HG02610 (cell line): ENCODE results near the gene PDP2.

Experiments
- ATAC-seq: cut with Tn5 transposase; IDR thresholded peaks from one replicate; pipeline ENCODE4 v1.9.1; 2021; ENCODE audit warnings: mild to moderate bottlenecking, moderate library complexity; ENCODE audit not compliant: unreplicated experiment

PDP2 gene

DNA sequence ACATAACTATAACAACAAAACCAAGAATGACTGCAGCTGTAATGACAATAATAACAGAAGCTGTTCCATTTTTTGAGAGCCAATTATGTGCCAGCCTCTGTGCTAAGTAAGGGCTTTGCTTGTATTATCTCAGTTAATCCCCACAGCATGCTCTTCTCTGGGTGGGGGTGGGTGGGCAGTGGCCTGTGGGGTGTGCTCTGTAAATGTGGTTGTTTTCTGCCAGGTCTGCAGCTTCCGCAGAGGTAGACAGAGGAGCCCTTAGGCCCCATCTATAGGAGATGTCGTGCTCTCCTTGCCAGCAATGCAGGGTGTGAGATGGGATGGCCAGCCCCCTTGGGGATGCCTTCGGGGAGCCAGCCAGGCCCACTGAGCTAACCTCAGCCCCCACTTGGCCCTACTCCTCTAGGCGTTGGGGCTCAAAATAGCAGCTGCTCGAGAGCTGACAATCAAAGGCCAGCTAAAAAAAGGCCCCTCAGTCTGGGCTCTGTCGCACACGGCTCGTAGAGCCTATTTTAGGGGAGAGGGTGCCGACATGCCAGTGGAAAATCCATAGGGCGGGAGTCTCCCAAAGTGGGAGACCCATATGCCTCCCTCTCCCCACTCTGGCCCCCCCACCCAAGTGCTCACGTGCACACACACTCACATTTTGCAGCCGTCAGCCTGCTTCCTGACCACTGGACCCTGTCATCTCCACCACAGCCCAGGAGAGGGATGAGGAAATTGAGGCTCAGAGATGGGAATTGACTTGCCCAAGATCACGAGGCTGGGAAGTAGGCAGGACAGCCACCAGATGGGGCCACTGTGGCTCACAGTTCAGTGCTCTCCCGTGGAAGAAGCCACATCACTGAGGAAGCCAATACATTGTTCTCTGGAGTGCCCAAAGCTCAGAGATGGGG, 22.6 kb downstream of the PDP2 start:
- ATAC-seq, result no peak

- ATAC-seq, result no peak
These were observed 23.5 kb downstream of the PDP2 start for GRCh38 chr16:66903544-66904427.

DNA sequence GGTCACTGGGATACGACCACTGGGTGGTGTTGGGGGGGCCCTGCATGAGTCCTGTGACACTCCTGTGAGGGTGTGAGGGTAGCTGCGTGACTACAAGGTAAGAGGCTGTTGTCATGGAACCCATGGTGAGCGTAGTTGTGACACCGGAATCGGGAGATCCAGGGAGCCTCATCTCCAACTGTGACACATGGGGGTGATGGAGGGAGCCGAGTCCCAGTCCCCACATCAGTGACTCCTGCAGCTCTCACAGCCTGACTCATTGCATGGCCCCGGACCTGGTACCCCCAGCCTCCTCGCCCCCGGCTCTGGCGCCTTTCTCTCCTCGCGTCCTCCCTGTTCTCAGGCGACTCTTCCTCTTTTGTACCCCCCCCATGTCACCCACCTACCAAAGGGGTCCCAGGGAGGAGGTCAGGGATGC, 24.1 kb downstream of the PDP2 start:
- no peak for ATAC-seq

DNA sequence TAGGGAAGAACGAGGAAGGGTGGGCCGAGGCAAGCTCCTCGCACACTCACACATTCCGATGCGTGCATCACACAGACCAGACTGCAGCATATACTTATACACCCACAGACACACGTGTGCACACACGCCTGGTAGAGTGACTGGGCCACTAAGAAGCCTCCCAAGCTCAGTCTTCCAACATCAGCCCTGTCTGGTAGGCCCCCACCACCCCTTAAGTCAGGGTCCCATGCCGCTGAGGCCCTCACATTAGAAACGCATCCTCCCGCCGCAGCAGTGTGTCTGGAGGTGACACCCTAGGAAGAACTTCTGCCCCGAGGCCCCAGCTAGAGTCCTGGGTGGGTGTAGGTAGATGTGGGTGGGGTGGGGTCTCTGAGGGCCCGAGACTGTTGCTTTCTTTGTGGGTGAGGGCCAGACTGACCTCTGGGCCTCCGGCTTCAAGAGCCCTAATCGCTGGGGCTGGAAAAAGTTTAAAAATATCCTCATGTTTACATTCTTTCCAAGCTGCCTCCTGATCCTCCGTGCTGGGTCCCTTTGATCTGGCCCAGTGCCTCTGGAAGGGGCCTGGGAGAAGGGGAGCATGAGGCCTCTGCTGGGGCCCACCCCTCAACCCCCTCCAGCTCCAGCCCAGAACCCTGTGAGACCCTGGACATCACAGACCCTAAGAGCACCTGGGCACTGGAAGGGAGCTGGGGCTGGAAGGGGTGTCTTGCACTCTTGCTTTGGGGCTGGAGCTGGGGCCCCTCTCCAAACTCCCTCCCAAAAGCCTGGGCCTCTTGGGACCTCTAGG, 24.7 kb downstream of the PDP2 start:
- no peak for ATAC-seq

DNA sequence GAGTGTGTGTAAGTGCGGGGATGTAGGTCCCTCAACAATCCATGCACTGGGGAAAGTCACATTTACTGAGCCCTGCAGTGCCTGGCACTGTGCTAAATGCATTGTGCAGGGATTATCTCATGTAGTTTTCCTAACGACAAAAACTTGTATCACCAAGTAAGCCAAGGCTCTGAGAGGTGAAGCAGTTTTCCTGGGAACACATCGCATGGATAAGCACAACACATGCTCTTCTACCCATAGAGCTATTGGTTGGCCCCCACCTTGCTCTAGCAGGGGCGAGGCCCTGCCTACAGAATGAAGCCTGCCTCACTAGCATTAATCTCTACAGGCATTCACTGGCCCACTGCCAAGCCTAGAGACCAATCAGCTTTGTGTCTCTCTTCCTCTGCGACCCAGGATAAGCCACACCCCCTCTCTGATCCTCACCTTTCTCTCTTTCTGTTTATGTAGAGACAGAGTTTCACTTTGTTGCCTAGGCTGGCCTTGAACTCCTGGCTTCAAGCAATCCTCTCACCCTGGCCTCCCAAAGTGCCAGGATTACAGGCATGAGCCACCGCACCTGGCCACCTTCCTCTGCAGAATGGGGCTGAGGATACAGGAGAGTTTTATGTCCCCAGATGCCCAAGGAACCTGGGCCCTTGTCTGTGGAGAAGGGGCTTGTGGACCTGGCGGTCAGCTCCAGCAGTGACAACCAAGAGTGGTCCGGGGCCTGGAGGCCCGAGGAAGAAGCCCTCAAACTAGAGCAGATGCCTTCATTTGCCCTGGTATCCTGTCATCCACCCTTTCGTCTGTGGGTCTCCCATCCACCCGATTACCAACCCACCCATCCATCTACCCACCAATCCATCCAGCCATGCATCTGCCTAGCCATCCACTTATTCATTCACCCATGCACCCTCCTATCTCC, 25.6 kb downstream of the PDP2 start:
- ATAC-seq, result no peak

DNA sequence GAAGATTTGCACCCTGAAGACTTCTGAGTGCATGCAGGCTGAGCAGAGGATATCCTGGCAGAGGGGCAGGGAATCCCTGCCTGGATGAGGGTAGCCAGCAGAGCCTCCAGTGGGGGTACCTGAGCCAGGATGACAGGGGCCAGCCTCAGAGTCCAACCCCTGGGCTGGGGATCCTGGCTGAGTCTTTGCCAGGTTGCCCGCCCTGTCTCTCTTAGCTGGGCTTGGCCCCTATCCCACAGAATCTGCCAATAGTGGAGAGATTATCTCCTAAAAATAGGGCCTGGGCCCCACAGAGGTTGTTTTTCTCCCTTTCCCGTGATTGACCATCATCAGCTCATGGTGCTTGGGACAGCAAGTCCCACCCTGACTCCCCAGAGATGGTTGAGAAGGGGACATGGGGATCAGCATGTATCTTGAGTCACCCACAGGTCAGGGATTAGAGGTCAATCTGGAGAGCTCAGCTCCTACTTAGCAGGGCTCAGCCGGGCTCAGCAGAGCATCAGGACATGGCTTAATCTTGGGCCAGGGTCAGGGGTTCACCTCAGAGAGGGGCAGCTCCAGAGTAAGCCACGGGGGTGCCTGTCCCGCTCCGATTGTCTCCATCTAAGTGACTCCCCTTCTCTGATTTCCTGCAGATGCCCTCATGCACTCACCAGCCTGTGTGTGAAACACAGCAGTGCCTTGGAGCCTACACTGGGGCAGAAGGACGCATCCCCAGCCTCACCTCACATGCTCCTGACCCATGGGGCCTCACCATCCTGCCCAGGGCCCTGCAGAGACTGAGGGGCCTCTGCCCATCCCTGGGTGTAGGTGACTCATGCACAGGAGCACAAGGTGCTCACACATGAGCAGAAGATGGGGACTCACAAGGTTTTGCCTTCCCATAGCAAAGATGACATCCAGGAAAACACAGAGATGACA, 26.9 kb downstream of the PDP2 start:
- no peak for ATAC-seq

DNA sequence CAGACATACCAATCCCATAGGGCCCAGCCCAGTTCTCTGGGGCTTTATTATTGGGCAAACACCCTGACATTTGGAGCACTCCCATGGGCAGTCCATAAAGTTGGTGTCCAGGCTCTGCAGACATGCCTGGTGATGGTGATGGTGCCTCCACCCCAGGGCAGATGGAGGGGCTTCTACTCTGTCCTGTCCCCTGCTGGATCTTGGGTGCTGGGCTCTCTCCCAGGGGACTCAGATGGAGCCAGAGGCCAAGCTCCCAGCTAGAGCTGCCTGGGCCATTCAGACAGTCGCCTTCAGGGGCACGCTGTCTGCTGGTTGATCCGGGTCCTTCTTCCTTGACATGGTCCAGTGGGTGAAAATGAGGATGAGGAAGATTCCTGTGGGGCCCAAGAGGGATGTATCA, 27.8 kb downstream of the PDP2 start:
- no peak for ATAC-seq

DNA sequence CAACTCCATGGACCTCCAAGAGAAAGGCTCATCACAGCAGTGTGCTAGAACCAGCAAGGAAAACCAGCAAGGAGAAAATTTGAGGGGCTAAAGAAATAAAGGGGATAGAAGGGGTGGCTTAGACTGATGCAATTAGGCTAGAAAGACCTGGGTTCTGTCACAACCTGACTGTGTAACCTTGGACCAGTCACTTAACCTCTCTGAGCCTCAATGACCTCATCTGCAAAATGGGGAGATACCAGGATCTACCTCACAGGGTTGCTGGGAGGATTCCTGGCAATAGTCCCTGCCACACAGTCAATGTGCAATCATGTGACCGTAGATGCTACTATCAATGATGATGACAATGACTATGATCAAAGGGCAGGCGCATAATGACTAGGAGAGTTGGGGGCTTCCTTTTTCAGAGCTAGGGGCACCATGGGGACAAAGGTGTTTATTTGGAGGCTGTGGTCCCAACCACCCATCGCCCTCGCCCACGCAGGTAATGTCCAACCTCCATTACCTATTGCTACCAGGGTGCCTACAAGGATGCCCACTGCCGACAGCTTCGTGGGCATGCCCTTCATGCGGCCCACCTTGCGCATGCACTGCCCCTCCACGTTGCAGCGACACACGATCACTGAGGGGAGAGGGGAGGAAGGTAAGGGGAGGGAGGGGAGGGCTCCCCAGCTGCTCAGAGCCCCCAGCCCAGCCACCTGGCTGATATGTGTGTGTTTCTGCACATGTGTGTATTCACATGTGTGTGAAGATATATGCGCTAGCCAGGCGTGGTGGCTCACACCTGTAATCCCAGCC, 28.6 kb downstream of the PDP2 start:
- ATAC-seq, result no peak

DNA sequence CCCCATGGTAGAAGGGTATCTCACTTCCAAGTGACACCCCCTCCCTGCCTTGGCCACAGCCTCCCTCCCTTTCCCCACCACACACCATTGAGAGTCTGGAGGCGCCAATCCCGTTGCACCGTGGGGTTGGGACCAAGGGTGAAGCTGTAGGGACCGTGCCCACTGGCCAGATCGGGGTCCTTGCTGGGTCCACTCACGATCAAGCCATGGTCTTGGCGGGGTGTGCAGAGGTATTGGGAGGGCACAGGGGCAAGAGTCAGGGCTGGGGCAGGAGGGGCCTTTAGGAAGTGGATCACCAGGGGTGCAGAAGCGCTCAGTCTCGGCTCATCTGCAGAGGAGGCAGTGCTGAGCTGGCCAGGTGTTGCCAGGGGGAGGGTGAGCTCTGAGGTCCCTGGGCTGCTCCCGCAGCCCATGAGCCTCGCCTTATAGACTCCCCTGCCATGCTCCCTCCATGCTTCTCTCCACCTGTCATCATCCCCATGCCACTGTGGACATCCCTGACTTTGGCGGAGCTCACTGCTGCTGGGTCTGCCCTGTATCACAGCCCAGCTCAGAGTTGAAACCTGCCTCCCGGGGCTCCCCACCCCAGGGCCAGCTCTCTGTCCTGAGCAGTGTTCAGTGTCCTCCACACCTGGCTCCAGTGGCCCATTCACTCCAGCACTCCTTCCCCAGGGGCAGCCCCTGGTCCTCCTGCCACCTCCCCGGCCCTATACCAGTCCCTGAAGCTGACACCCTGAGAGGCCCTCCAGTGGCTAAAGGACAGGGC, 30.0 kb downstream of the PDP2 start:
- no peak for ATAC-seq

- ATAC-seq, result no peak
These were observed 30.8 kb downstream of the PDP2 start for GRCh38 chr16:66911112-66911511.

- no peak for ATAC-seq
These were observed 31.5 kb downstream of the PDP2 start for GRCh38 chr16:66911801-66912200.

GRCh38 chr16:66913081-66913480, 32.8 kb downstream of the PDP2 start:
- no peak for ATAC-seq

DNA sequence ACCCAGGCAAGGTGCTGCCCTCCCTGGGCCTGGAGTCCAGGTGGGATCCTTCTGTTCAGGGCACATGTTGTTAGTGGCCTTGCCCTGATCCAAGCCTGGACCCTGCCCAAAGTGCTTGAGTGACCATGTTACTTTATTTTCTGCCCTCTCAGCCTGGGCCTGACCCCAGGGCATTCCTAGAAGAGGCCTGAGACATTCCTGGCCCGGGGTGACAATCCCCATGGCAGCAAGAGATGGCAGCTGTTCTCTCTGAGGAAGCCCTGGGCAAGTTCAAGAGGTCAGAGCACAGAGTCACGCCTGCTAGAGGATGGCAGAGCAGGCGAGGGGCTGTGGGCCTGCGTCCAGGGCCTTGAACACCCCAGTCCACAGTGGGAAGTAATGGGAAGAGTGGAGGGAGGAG, 33.4 kb downstream of the PDP2 start:
- ATAC-seq, result no peak

GRCh38 chr16:66914541-66914940, 34.2 kb downstream of the PDP2 start:
- no peak for ATAC-seq

DNA sequence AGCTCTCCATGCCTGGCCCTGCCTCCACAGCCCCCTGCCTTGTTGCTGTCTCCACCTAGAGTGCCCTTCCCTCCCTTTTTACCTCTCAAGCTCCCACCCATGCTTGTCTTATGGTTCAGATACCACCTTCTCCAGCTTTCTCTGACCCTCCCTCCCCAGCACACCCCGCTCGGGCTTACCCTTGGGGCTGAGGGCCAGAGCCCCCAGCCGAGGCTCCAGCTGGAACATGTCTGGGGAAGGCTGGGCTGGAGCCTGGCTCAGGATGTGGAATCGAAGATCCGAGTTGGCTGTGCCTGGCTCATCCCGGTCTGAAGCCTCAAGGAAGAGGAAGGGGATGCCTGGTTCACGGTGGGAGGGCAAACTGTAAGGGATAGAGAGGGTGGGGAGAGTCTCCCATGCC, 34.7 kb downstream of the PDP2 start:
- ATAC-seq, result no peak

GRCh38 chr16:66916518-66916917, 36.2 kb downstream of the PDP2 start:
- ATAC-seq, result no peak

- no peak for ATAC-seq
These were observed 37.4 kb downstream of the PDP2 start for GRCh38 chr16:66917741-66918140.
